Activated T-helper 9 cell treated with anti-CD3 and anti-CD28 coated beads, Interleukin-2, amount 50 U/mL, for 16 hours (primary cell): ENCODE measurements around the gene TMEM108.

Source experiments
- DNase-seq: peaks from one replicate; pipeline ENCODE4 v3.0.0-alpha.2; 2020; ENCODE audit warnings: low read depth

TMEM108 gene

GRCh38 chr3:133055339-133055738 lies 17.1 kb downstream of the TMEM108 start:
- no peak for DNase-seq

GRCh38 chr3:133058243-133058642 lies 20.1 kb downstream of the TMEM108 start:
- no peak for DNase-seq

- DNase-seq, result no peak
Observed at GRCh38 chr3:133058831-133059230, 20.6 kb downstream of the TMEM108 start.

GRCh38 chr3:133065193-133065961 lies 27.2 kb downstream of the TMEM108 start:
- no peak for DNase-seq

GRCh38 chr3:133066026-133066425 lies 27.8 kb downstream of the TMEM108 start:
- DNase-seq, result no peak

GRCh38 chr3:133069556-133070286 lies 31.5 kb downstream of the TMEM108 start:
- DNase-seq, result no peak

- no peak for DNase-seq
Observed at GRCh38 chr3:133074977-133075376, 36.8 kb downstream of the TMEM108 start.

GRCh38 chr3:133077688-133078087 lies 39.5 kb downstream of the TMEM108 start:
- no peak for DNase-seq

- DNase-seq, result no peak
Observed at GRCh38 chr3:133079621-133080020, 41.4 kb downstream of the TMEM108 start.

GRCh38 chr3:133081016-133081415 lies 42.8 kb downstream of the TMEM108 start:
- DNase-seq, result no peak

- no peak for DNase-seq
Observed at GRCh38 chr3:133083395-133083794, 45.2 kb downstream of the TMEM108 start.

GRCh38 chr3:133089906-133090485 lies 51.8 kb downstream of the TMEM108 start:
- DNase-seq, result no peak

- DNase-seq, result no peak
Observed at GRCh38 chr3:133092681-133093080, 54.5 kb downstream of the TMEM108 start.

- no peak for DNase-seq
Observed at GRCh38 chr3:133093366-133093765, 55.2 kb downstream of the TMEM108 start.

GRCh38 chr3:133096900-133097613 lies 58.9 kb downstream of the TMEM108 start:
- DNase-seq, result no peak

- no peak for DNase-seq
Observed at GRCh38 chr3:133103706-133104105, 65.5 kb downstream of the TMEM108 start.

- no peak for DNase-seq
Observed at GRCh38 chr3:133106169-133106568, 68.0 kb downstream of the TMEM108 start.

- no peak for DNase-seq
Observed at GRCh38 chr3:133112666-133113065, 74.5 kb downstream of the TMEM108 start.

GRCh38 chr3:133113526-133113925 lies 75.3 kb downstream of the TMEM108 start:
- DNase-seq, result no peak

GRCh38 chr3:133113927-133114597 lies 75.9 kb downstream of the TMEM108 start:
- no peak for DNase-seq

GRCh38 chr3:133115176-133115575 lies 77.0 kb downstream of the TMEM108 start:
- no peak for DNase-seq

GRCh38 chr3:133117342-133117741 lies 79.2 kb downstream of the TMEM108 start:
- no peak for DNase-seq
